ENCODE measurements around the gene PLA2G4B. TPM values are rescaled to one million over a fixed set of nuclear protein-coding genes. Genes with fewer than 3 reads are reported as not detected.

The PLA2G4B gene
- total and polyA plus RNA-seq, 7 donors, result 0.92 to 6.5 (median 3.4) TPM; not detected in 1

- WGBS, 2 donors, result 96 to 98% methylated on average over 9 of the region's 9 CpGs
- intact Hi-C loops (cut with DNase I), result no loop called here
- Histone ChIP-seq H3K9me3 (no peaks in the 10 kb centered on the region), H3K27me3 (no peaks in the 10 kb centered on the region), H3K4me1 (no peaks in the 10 kb centered on the region), H3K36me3 (peaks cover 35 to 99% (median 66%) of the 10 kb centered on the region in 4 donors), H3K4me3 (no peak overlapping the region), H3K27ac (no peak overlapping the region)
- DNase-seq, result no peak
- TF ChIP-seq POLR2A (IDR thresholded peaks at IDR 0.05), result no peak
- no peak for TF ChIP-seq POLR2AphosphoS5 (IDR thresholded peaks at IDR 0.05)
- no peak for TF ChIP-seq EP300 (IDR thresholded peaks at IDR 0.05)
- no peak for TF ChIP-seq CTCF (IDR thresholded peaks at IDR 0.05)
Measured at GRCh38 chr15:41816788-41817187, 21.9 kb upstream of the PLA2G4B start.

GRCh38 chr15:41817327-41817726 is 21.3 kb upstream of the PLA2G4B start:
- Histone ChIP-seq H3K27ac (no peak overlapping the region), H3K4me1 (no peaks in the 10 kb centered on the region), H3K27me3 (no peaks in the 10 kb centered on the region), H3K9me3 (no peaks in the 10 kb centered on the region), H3K4me3 (no peak overlapping the region), H3K36me3 (peaks cover 41 to 99% (median 67%) of the 10 kb centered on the region in 4 donors)
- DNase-seq, result no peak
- TF ChIP-seq CTCF (IDR thresholded peaks at IDR 0.05), result no peak
- no peak for TF ChIP-seq EP300 (IDR thresholded peaks at IDR 0.05)
- no peak for TF ChIP-seq POLR2AphosphoS5 (IDR thresholded peaks at IDR 0.05)
- no peak for TF ChIP-seq POLR2A (IDR thresholded peaks at IDR 0.05)
- WGBS, 2 donors, result 91 to 94% methylated on average over 14 of the region's 14 CpGs
- intact Hi-C loops (cut with DNase I), result no loop called here

GRCh38 chr15:41817781-41818180 is 20.9 kb upstream of the PLA2G4B start:
- Histone ChIP-seq H3K36me3 (peaks cover 42 to 99% (median 69%) of the 10 kb centered on the region in 4 donors), H3K27me3 (no peaks in the 10 kb centered on the region), H3K4me1 (no peaks in the 10 kb centered on the region), H3K4me3 (no peak overlapping the region), H3K27ac (no peak overlapping the region), H3K9me3 (no peaks in the 10 kb centered on the region)
- TF ChIP-seq POLR2AphosphoS5 (IDR thresholded peaks at IDR 0.05) (no peak), EP300 (IDR thresholded peaks at IDR 0.05) (no peak), CTCF (IDR thresholded peaks at IDR 0.05) (no peak), POLR2A (IDR thresholded peaks at IDR 0.05) (no peak)
- WGBS, 2 donors, result 92 to 93% methylated on average over 6 of the region's 6 CpGs
- intact Hi-C loops (cut with DNase I), result no loop called here
- no peak for DNase-seq

- Histone ChIP-seq H3K27ac (no peak overlapping the region), H3K4me3 (no peak overlapping the region), H3K36me3 (peaks cover 46 to 100% (median 68%) of the 10 kb centered on the region in 4 donors), H3K27me3 (no peaks in the 10 kb centered on the region), H3K9me3 (no peaks in the 10 kb centered on the region), H3K4me1 (no peaks in the 10 kb centered on the region)
- TF ChIP-seq POLR2A (IDR thresholded peaks at IDR 0.05) (no peak), EP300 (IDR thresholded peaks at IDR 0.05) (no peak), CTCF (IDR thresholded peaks at IDR 0.05) (no peak), POLR2AphosphoS5 (IDR thresholded peaks at IDR 0.05) (no peak)
- intact Hi-C loops (cut with DNase I), result no loop called here
- 93 to 95% methylated on average over 9 of the region's 9 CpGs for WGBS, 2 donors
- DNase-seq, result peak; percentile 50
Measured at GRCh38 chr15:41819455-41820050, 19.1 kb upstream of the PLA2G4B start.

All from sigmoid colon (tissue), 7 donors.